ENCODE results near the gene PARP6. TPM values are rescaled to one million over a fixed set of nuclear protein-coding genes. Genes with fewer than 3 reads are reported as not detected.
A peak's percentile ranks its signal among the peaks of the same experiment; 100 is the strongest.
"Not testable (repeated sequence)": the region's sequence is repeated elsewhere in the genome, so short reads cannot be mapped to it uniquely, and the experiment has no call there.

PARP6 gene
- total RNA-seq, 1 donor from 2014 or later: 103 TPM

- no peak for DNase-seq (ENCODE audit: low spot score)
Observed at GRCh38 chr15:72280751-72281150, 8.4 kb upstream of the PARP6 start.

- no peak for DNase-seq (ENCODE audit: low spot score)
Observed at GRCh38 chr15:72278737-72279136, 6.4 kb upstream of the PARP6 start.

GRCh38 chr15:72276326-72276700 lies 4.0 kb upstream of the PARP6 start:
- no peak for DNase-seq (ENCODE audit: low spot score)

DNA sequence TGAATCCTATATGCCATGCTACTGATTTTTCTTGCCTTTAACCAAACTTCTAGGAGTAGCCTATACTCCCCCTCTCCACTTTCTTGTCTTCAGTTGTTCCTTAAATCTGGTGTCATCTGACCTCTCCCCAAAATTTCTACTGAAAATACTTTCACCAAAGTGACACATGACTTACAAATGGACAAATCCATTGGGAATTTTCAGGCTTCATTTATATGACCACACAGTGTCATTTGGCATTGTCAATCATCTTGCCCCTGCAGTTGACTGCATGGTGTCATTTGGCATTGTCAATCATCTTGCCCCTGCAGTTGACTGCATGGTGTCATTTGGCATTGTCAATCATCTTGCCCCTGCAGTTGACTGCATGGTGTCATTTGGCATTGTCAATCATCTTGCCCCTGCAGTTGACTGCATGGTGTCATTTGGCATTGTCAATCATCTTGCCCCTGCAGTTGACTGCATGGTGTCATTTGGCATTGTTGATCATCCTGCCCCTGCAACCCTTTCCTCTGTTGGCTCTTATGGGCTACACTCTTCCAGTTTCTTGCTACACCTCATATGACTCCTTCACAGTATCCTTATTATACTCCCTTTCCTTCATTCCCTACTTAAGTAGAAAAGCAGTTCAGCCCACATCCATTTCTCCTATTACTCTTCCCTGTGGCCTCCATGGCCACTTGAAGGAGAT lies 3.4 kb upstream of the PARP6 start:
- not testable (repeated sequence) for DNase-seq (ENCODE audit: low spot score)

- no peak for DNase-seq (ENCODE audit: low spot score)
Observed at GRCh38 chr15:72272997-72273352, 621 bp upstream of the PARP6 start.

- no peak for DNase-seq (ENCODE audit: low spot score)
Observed at GRCh38 chr15:72271895-72272212, 500 bp downstream of the PARP6 start.

DNA sequence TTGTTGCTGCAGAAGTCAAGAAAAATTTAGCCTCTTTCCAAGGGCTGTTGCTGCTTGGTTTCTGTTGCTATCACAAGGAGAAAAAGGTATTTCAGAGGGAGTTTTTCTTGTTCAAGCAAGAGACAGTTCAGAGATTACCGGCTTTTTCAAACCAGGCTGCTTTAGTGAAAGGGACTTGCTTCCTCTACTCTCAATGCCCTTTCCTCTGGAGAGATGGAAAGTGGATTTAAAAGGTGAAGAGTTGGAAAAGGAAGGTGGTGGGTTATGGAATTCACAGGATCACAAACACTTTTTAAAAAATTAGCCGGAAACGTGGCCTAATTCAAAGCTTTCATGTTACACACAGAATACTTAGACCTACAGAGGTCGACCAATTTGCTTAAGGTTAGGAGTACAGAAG lies 1.1 kb downstream of the PARP6 start:
- no peak for DNase-seq (ENCODE audit: low spot score)

DNA sequence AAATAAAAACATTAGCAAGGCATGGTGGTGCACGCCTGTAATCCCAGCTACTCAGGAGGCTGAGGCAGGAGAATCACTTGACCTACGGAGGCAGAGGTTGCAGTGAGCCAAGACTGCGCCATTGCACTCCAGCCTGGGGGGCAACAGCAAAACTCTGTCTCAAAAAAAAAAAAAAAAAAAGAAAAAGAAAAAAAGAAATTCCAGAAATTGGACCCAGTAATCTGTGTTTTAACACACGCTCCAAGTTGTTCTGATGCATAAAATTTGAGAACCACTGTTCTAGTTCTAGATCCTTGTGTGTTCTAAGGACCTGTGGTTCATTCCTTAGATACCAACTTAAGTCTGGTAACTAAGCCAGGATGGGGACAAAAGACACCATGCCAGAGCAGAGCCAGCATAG lies 2.6 kb downstream of the PARP6 start:
- no peak for DNase-seq (ENCODE audit: low spot score)

GRCh38 chr15:72265031-72265430 lies 7.3 kb downstream of the PARP6 start:
- no peak for DNase-seq (ENCODE audit: low spot score)

DNA sequence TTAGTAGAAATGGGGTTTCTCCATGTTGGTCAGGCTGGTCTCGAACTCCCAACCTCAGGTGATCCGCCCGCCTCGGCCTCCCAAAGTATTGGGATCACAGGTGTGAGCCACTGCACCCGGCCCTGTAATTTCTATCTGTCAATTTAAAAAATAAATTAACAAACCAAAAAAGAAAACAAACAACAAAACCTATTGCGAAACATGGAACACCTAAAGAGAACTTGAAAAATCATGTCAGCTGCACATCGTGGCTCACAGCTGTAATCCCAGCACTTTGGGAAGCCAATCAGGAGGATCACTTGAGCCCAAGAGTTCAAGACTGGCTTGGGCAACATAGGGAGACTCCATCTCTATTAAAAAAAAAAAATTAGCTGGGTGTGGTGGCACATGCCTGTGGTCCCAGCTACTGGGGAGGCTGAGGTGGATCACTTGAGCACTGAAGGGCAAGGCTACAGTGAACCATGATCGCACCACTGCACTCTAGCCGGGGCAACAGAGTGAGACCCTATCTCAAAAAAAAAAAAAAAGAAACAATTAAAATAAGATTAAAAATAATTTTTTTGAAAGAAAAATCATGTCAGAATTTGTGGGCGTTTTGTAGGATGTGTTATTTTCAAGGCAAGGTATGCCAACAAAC lies 19.6 kb downstream of the PARP6 start:
- DNase-seq (ENCODE audit: low spot score): no peak

DNA sequence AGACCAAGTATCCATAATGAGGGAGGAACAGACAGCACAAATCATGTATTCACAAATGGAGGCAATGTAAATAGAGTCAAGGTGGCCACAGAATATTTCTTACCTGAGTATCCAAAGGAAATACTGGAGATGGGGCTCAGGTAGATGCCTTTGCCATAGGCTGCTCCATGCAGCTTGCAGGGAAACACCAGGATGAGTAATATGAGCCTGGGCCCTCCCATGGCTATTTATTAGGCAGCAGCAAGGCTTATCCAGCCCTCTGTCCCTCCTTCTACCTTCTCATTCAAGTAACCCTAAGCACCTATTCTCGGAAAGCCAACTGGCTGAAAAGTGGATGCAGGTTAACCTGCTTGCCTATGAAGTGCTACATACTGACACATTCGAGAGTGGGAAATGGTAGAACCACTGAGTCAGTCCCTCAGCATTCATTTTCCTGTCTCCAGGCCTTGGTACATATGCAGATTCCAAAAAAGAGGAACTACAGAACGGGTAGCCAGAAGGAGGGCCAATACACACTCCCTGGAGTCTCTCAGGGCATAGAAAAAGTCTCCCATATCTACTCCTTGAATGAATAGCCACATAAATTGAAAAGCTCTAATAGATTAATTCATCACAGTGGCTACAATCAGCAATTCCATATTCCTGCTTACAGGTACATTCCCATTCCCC lies 23.1 kb downstream of the PARP6 start:
- DNase-seq (ENCODE audit: low spot score): no peak

- DNase-seq (ENCODE audit: low spot score): no peak
Observed at GRCh38 chr15:72248514-72248913, 23.8 kb downstream of the PARP6 start.

GRCh38 chr15:72242775-72243370 lies 29.5 kb downstream of the PARP6 start:
- DNase-seq (ENCODE audit: low spot score): no peak

GRCh38 chr15:72239652-72240051 lies 32.7 kb downstream of the PARP6 start:
- no peak for DNase-seq (ENCODE audit: low spot score)

GRCh38 chr15:72238586-72238985 lies 33.8 kb downstream of the PARP6 start:
- no peak for DNase-seq (ENCODE audit: low spot score)

DNA sequence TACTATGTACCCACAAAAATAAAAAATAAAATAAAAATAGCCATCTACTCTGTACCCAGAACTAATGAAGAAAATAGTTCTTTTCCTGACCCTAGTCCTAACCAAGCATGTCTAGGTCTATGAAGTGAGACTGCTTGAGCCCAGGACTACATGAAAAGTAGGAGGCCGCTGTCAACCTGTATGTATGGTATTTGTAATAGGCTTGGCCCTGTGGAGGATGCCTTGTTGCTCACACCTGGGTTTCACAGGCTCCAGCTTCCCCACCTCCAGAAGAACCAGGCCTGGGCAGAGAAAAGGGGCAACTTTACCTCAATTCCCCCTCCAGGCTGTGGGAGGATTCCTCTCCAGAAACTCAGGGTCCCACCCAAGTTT lies 34.5 kb downstream of the PARP6 start:
- no peak for DNase-seq (ENCODE audit: low spot score)

DNA sequence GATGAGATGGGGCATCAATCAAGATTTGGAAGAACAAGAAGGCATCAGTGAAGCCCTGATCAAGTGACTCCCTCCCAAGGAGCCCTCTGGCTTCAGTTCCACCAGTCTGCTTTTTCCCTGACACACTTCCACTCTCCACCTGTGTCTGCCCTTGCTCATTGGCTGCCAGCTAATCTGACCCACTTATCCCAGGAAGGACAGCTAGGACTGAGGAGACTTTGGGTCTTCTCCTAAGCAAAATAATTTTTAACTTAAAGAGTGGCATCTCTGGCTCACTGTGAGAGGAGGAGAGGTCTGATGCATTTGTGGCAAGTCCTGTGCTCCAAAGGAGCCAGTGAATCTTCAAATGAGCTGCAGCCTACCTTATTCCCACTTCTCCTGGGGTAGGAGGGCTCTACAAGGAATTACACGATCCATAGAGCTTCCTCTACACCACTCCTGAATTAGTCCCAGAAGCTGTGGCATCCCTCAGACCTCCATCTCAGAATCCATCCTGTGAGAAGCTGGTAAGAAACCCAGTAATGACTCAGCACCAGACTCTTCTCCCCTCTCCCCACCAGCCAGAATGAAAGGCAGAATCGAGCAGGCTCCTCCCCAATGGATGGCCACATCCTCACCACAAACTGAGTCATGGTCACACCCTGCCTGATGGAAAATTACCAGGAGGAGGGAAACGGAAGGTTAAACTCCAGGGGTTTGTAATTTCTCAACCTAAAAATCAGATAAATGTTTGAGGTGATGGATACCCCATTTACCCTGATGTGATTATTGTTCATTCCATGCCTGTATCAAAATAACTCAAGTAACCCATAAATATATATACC lies 35.1 kb downstream of the PARP6 start:
- DNase-seq (ENCODE audit: low spot score): peak; percentile 83

DNA sequence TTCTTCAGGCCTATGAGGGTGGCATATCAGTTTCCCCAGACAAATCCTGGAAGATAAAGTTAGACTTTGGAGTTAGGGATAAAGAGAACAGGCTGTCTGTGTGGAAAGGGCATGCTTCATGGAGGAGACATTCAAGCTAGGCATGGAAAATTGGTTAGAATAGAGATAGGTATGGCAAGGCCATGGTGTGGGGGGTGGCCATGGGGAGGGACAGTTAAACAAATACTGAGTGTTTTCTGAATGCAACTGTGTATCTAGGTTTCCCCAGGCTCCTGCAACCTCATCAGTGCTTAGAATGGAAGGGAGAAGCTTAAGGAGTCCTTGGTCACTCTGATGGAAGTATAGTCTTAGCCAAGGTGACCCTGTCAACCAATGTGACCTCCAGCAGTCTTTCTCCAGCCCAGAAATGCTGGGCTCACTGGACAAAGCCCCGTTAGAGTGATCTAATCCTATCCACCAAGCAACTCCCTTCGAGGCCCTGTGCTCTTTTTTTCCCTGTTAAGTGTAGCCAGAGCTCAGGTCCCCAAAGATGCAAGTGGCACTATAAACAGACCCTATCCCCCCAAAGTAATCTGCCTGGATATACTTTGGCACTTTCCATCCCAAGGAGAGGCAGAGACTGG lies 35.9 kb downstream of the PARP6 start:
- no peak for DNase-seq (ENCODE audit: low spot score)

GRCh38 chr15:72235298-72235697 lies 37.1 kb downstream of the PARP6 start:
- DNase-seq (ENCODE audit: low spot score): no peak

DNA sequence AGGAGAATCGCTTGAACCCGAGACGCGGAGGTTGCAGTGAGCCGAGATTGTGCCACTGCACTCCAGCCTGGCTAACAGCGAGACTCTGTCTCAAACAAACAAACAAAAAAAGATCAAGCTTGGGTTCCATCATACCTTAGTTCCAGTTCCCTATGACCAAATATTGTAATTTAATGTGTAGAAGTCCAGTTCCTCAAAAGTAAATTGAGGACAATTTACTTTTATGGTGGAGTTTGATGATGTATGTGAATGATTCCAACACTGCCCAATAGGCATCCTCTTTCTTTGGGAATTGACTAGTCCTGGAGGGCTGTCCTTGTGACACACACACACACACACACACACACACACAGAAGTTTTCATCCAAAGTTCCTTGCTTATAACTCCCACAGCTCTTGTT lies 38.6 kb downstream of the PARP6 start:
- DNase-seq (ENCODE audit: low spot score): no peak

DNA sequence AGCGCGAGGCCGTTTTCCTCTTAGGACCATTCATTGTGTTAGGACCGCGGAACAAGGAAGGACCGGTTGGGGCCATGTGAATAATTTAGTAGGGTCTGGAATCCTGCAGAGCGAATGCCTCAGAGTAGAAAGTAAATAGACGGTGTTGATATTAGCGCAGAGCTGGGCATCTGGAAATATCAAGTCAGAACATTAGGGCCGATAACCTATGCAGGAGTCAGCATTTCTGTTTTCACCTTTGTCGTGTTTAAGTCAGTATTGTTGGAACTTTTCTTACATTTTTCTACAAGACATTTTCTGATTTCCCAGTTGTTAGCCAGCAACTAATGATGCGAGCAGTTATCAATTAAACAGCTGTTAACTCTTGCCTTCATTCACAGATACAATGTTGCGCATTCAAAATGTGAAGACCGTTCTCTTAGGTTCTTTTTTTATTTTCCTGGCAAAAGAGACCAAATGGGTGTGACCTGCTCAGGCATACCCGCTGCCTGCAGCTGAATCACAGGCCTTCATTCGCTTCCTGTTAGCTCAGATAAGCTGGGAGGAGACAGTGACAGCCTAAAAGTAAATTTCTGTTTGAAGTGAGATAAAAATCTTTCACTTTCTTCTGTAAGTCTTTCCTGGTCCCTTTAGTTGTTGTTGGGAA lies 40.4 kb downstream of the PARP6 start:
- peak; percentile 67 for DNase-seq (ENCODE audit: low spot score)
